ENCODE results near the gene SQSTM1.
"Not testable (repeated sequence)": the region's sequence is repeated elsewhere in the genome, so short reads cannot be mapped to it uniquely, and the experiment has no call there.

The SQSTM1 gene

DNA sequence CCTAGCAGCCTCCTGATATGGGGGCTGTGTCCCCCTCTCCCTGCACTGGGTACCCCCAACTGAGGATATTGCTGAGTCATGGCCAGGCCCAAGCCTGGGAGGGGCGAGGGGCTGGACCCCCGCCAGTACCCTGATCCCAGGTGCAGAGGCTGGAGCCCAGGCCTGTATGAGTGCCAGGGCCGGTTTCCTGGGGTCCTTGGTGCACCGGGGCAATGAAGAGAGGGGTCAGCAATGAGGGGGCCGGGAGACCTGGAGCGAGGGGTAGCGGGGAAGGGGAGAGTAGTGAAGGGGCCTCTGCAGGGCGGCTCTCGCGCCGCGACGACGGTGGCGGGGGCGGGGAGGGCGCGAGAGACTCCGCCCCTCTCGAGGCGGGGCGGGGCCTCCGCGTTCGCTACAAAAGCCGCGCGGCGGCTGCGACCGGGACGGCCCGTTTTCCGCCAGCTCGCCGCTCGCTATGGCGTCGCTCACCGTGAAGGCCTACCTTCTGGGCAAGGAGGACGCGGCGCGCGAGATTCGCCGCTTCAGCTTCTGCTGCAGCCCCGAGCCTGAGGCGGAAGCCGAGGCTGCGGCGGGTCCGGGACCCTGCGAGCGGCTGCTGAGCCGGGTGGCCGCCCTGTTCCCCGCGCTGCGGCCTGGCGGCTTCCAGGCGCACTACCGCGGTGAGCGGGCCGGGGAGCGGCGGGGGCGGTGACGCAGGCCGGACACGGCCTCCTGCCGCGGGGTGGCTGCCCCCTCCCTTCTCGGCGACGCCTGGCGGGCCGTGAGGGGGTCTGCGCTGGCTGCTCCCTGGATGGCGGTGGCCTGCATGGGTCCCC, at the start of gene SQSTM1:
TSS of gene SQSTM1 (plus strand) at position 423 of the 815 bp plus-strand sequence. CDS start at position 455, 32 bp downstream.
- no peak for DNase-seq

DNA sequence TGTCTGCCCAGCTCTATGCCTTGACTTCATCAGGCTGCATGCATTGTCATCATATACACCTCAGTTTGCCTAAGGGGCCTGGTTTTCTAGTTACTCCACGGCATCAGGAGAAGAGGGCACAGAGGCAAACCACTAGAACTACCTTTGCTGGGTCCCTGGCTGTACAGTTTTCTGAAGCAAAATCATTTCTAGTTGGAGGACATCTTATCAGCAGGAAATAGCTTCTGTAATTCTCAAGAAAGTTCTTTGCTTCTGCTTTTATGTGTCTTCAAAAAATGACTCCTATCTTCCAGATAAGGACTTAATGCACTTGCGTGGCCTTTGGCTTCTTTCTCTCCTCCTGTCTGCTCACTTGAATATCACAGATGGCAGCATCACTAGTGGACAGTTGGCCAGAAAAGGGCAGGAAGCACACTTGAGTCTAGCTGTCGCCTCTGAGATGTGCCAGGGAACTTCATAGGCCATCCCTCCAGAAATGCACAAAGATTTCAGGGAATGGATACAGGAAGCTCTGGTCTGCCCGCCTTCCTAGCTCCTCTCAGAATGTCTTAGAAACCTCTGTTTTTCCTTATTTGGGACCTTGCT, 49.3 kb upstream of the SQSTM1 start:
- no peak for DNase-seq

DNA sequence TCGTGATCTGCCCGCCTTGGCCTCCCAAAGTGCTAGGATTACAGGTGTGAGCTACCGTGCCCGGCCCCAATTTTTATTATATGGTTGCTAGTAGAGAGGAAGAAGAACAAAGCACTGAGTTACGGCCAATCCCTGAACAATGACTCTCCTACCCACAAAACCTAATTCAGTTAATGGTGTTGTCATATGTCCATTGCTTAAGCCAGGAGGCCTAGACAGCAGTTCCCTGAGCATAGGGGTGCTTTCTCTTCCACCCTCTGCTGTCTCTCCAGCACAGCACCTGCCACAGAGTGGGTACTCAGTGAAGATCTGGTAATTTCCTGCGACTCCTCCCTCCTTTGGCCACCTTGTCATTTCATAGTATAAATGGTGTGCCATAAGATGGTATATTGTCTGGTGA, 48.4 kb upstream of the SQSTM1 start:
- DNase-seq = no peak

DNA sequence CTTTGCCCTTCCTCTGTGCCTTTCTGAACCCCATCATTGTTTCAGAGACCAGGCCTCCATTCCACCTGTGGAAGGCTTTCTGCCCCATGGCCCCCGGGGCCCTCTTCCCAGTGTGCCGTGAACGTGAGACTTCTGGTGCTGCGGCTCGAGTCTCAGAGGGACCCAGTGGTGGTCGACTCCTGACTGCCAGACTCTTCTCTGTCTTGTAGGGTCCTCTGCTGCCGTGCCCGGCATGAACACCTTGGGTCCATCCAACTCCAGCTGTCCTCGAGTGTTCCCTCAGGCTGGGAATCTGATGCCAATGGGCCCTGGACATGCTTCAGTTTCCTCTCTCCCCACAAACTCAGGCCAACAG, 47.0 kb upstream of the SQSTM1 start:
- DNase-seq = no peak

DNA sequence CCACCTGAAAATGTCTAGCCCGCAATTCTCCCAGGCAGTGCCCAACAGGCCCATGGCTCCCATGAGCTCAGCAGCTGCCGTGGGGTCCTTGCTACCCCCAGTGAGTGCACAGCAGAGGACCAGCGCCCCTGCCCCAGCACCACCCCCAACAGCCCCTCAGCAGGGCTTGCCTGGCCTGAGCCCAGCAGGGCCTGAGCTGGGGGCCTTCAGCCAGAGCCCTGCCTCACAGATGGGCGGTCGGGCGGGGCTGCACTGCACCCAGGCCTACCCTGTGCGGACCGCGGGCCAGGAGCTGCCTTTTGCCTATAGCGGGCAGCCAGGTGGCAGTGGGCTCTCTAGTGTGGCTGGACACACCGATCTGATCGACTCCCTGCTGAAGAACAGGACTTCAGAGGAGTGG, 46.3 kb upstream of the SQSTM1 start:
- DNase-seq = no peak

DNA sequence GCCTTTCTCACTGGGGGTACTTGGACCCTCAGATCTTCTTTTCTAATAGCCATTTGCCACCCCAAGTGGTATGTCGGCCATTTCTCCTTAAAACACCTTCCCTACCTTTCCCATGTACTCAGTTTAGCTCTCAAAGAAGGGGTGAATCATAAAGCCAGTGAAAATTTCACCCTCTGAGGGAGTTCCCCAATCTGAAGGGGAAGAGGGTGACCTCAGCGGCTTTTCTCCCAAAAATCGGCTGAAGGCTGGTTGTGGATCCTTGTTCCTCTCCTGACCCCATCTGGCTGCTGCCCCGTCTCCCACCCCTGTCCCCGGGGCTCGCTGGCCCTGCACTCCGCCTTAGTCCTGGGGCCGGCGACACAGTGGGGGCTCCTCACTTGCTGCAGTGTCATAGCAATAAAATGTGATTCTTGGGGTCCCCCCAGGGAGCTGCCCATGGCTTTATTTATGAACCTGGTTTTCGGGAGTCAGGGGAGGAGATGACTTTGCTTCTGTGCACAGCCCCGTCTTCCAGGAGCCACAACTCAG, 44.2 kb upstream of the SQSTM1 start:
- no peak for DNase-seq

DNA sequence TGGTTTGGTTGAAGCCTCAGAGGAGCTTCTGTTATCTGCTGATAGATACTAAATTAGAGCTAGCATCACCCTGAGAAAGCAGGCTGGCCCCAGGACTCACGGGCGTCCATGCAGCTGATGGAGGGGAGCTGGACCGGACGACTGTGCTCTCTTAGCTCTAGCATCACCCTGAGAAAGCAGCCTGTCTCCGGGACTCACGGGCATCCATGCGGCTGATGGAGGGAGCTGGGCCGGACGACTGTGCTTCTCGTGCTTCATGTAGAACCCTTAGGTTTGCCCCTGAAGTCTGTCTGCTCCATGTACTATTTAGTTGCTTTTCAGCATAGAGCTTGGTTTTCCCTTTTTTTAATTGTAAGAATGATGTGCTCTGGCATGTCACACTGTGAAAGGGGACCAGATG, 43.2 kb upstream of the SQSTM1 start:
- no peak for DNase-seq

DNA sequence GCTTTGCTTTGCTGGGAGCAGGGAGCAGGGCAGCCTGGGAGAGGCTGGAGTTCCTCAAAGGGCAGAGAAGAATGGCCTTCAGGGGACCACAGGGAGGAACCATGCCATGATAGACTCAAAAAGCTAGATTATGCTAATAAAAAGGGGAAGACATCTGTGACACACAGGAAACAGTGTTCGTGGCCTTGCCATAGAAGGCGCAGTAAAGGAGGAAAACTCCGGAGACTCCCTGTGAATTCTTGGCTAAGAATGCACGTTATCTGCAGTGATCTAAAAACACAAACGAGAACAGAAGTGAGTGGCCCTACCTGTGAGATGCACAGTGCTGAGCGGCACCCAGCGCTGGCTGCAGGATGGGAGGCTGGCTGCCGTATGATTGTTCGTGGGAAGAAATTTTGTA, 42.8 kb upstream of the SQSTM1 start:
- DNase-seq = no peak

DNA sequence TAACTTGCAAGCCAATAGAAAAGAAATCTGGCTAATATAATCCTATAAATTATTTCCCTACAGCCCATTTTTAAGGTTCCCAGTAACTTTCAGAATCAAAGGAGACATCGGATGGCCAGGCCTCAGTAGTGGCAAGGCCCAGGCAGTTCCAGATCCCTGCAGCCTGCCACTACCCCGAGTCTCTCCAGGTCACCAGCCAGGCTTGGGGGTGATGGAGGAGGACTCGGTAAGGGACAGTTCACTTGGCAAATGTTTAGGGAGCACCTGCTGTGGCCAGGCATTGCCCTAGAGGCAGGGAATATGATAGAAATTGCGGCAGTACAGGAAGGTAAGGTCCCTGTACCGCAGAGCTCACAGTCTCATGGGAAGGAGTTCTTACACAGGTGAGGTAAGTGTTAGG, 42.1 kb upstream of the SQSTM1 start:
- no peak for DNase-seq

DNA sequence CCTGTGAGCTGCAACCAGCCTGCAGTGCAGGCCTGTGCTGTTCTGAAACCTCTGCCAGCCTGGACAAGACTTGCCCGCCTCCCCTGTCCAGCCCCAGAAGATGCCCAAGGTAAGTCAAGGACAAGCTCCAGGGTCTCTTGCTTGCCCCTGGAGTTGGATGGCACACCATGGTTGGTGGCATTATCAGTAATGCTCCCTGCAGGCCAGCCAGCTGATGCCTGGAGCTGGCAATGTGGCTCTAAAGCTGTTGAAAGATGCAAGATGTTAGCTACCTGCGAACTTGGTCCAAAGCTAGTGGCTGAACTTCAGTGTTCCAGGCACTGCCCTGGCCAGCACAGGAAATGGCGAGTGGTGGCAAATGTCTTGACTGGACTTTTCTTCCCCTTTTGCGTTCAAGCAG, 40.9 kb upstream of the SQSTM1 start:
- DNase-seq = no peak

DNA sequence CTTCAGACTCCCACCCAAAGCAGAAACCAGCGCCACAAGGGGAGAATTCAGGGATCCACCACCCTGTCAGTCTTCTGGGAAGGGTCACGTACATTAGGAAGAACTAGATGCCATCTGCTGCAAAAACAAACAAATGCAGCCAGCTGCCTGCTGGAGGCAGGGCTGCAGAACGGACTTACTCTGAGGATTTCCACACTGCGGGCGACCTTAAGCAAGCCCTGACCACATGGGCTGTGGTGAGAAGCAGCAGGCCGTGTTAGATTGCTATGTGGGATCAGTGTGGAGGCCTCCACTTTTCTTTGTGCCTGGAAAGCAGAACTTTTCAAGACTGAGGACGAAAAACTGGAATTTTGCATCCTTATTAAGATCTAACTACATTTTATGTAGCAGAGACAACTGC, 40.3 kb upstream of the SQSTM1 start:
- DNase-seq = no peak

DNA sequence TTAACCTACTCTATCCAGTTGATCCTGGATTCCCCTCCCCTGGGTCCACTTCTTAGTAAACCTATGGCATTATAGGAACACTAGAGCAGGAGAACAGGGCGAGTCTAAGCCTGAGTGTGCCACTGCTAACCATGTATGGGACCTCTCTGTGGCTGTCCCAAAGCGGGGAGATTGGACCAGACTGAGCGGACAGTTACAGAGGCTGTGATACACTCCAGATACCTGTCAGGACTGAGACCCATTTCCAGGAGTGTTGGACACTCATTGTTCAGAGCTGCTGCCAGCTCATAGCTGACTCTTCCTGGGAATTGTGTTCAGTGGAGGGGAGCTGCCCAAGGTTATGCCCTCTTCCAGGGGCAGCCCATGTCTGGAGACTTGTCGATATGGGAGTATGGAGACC, 38.9 kb upstream of the SQSTM1 start:
- DNase-seq = no peak

DNA sequence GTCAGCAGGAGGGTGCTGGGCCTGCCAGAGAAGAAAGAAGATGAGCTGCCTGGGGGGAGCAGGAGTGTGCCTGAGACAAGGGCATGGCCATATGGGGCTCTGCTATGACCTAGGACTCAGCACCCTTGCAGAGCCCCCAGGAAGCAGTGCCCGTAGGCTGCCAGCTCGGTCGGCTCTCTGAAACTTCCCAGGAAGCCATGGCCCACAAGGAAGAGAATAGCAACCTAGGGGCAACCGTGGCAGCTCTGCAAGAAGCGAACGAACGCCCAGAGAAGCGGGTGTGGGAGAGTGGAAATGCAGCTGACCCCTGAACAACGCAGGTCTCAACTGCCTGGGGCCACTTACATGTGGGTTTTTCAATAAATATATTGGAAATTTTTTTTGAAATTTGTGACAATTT, 37.6 kb upstream of the SQSTM1 start:
- no peak for DNase-seq

DNA sequence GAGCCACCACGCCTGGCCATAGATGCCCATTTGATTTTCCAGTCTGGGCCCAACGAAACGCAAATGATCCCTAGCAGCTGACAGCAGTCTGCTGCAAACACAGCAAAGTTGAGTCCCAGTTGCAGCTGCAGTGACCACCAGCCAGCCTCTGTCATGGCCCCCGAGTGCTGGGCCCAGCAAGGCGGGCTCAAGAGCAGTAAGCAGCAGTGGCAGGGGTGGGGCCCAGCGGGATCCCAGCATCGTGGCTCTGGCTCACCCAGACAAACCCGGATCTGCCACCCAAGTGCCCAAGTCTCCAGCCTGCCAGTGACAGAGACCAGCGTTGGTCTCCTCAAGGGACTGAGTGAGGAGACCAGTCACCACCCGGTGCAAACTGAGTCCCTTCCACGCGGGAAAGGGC, 33.8 kb upstream of the SQSTM1 start:
- DNase-seq = no peak

DNA sequence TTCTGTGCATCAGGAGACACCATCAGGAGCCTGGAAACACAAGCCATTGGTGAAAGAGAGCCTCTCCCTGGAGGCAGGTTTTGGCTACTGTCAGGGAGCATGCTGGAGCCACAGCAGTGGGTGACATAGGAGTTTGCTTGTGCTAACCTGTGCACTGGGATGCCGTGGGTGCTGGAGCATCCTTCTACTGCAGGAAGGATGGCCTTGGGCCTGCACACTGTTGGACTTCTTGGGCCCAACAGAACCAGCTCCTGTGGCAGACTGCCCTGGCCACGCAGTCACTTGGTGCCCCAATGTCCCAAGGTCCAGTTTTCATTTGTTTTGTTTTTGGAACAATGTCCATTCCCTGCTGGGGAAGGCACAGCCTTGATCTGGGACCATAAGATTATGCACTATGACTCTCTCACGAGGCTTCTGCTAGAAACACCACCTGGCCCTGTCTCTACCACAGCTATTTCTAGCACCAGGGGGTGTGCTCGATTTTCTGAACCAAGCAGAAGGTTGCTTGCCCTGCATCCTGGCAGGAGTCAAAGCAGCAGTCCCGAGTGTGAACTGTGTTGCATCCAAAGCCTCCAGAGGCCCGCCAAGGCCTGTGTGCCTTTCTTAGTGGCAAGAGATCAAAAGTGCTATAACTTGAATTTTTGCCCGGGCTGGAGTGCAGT, 32.4 kb upstream of the SQSTM1 start:
- DNase-seq = no peak

DNA sequence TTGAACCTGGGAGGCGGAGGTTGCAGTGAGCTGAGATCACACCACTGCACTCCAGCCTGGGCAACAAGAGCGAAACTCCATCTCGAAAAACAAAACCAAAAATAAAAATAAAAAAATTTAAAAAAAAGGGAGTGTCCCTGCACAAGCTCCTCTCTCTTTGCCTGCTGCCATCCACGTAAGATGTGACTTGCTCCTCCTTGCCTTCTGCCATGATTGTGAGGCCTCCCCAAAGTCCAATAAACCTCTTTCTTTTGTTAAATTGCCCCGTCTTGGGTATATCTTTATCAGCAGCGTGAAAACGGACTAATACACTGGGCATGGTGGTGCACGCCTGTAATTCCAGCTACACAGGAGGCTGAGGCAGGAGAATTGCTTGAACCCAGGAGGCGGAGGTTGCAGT, 31.4 kb upstream of the SQSTM1 start:
- DNase-seq = not testable (repeated sequence)

DNA sequence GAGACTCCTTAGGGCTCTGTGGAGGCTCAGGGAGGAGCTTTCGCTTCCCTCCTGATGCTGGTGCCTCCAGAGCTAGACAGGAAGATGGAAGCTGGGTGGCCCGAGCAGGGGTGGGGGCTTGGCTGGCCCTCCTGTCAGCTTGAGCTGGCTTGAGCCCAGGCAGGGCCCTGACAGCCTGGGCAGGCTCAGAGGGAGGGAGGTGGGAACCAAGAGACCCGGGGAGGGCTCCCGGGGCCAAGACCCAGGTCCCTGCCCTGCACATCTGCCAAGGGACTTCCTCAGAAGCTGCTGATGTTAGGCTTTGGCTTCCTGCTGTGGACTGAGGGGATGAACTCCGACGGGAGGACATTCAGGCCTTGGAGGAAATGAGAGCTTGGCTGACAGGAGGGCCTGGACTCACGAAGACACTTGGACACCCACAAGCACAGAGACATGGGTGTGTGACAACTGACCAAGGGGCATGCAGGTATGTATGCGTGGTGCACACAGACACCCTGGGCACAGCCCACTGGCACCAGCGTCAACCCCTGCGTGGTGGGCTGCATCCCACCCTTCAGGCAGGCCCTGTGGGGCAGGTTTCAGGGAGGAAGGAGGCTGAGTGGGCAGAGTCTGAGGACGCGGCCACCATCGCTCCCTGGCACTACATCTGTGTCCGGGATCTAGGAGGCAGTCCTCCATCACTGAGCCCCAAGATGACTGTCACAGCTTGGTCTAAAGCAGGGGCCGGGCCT, 28.7 kb upstream of the SQSTM1 start:
- no peak for DNase-seq

DNA sequence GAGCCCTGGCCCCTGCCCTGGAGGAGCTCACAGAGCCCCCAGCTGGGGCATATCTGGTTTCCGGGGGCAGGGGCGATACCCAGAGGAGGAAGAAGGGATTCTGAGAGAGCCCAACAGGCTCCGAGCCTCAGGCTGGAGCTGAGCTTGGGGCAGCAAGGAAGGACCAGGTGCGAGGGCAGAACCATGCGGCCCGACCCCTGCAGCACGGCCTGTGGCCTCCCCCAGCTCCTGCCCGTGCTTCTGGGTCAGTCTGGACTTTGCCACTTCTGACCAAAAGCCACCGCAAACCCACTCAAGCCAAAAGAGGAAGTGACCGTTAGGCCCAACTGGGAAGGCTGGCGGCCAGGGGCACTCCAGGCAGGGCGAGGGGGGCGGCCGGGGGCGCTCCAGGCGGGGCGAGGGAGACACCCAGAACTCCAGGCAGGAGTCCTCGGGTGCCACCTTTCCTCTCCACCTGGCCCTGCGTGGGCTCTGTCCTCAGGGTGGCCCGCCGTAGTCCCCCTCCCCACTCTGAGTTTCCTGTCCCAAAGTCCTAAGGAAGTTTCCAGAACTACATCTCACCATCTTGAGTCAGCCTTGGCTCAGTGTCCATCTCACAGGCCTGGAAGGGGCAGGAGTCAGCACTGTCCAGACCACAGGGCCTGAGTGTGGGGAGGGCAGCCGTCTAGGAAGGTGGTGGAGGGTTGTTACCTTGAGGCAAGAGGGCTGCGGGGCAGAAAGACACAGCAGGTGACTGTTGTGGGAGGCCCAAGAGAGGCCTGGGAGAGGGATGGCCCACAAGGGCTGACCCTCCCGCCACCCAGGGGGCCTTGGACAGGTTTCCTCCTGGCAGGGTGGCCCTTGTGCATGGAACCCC, 27.9 kb upstream of the SQSTM1 start:
- no peak for DNase-seq

DNA sequence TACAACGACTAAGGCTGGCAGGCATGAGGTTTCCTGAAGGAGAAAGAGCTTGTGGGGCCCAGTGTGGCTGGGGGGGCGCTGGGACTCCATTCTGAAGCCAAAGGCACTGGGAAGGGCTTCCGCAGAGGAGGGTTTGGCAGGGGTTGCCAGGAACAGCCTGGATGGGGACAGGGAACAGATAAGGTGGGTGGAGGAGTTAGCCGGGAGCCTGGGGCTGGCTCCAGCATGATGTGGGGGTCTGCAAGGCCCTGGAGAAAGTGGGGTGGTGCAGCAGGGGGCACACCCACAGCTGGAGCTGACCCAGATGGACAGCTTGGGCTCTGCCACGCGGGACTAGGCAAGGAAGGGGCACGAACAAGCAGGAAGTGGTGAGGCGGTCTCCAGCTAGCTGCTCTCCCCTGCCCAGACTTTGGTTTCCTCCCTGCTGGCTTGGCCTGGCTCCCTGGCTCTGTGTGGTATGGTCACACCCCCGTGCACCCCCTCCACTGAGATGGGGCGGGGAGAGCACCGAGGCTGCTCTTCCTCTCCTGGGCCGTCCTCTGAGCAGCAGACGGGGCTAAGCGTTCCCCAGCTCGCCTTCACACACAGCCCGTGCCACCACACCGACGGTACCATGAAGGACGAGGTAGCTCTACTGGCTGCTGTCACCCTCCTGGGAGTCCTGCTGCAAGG, 27.1 kb upstream of the SQSTM1 start, which contains the start of gene LTC4S:
TSS of gene LTC4S (plus strand) at position 519 of the 672 bp plus-strand sequence. CDS start at position 614, 95 bp downstream.
- no peak for DNase-seq

DNA sequence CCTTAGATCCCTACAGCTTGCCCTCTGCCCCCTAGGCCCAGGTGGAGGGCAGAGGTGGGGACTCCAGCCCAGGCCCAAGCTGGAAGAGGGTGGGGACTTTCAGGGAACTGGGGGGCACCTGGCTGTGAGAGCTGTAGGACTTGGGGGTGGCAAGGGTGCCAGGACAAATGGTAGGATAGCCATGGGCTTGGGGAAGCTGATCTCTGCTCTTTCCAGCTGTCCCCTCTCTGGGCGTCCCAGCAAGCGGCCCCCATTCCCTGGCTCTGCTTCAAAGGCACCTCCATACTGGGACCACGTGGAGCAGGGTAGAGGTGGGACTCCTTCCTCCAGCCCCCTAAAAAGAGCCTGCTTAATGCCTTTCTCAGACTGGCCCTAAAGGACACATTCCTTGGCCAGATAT, 26.5 kb upstream of the SQSTM1 start:
- no peak for DNase-seq

DNA sequence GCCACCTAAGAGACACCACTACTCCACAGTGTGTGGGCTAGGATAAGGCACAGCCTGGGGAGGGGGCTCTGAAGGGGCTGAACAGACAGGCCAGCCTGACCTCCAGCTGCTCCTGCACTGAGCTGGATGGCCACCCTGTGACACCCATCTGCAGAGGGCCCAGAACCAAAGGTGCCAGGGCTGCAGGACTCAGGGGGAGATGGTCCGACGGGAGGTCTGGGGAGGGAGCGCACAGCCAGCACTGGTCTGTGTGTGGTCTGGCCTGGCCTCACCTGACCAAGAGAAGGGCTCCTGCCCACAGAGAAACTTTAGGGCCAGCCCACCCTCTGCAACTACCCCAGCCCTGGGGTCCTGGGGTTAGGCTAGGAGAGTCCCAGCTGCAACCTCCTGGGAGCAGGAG, 26.1 kb upstream of the SQSTM1 start:
- no peak for DNase-seq

Data from NCI-H524 treated with DMSO at 0.1 percent for 48 hours (cell line).